HepG2 (cell line): Measurements from ENCODE around the gene CACNG8. TPM values are rescaled to one million over a fixed set of nuclear protein-coding genes. Genes with fewer than 3 reads are reported as not detected.

ENCODE experiments used
- ATAC-seq: fragments of 200-7000 bp; cut with Tn5 transposase; 3 replicates; pipeline ENCODE4 v1.9.1; 2020; ENCODE audit warnings: mild to moderate bottlenecking, moderate library complexity
- BruUV-seq: library from RNA; stranded (reverse); fragments of 400-500 nt; replicated peaks from 2 replicates; lab custom pipeline; 2021; lab: Mats Ljungman, UMichigan
- CTCF ChIA-PET: fragments of 300-600 bp; formaldehyde crosslinking; extraction: SDS; loops from one replicate; lab custom pipeline; 2021; ENCODE audit warnings: low total read pairs, inconsistent platforms, low intra/inter-chr PET ratio; lab: Yijun Ruan, JAX
- POLR2A ChIA-PET: fragments of 350-600 bp; sonication (Branson Sonifier 250); formaldehyde crosslinking; loops from one replicate; lab custom pipeline; 2020; ENCODE audit warnings: antibody characterized with exemption, inconsistent platforms; lab: Yijun Ruan, JAX
- DNase-seq: peaks from one replicate; pipeline ENCODE4 v3.0.0-alpha.2; 2015; ENCODE audit warnings: low spot score
- FAIRE-seq: peaks from 3 replicates; lab custom pipeline; 2011; peaks lifted over from hg19 to GRCh38; lab: Jason Lieb, UNC
- H2AFZ ChIP-seq: one replicate; pipeline ENCODE4 v1.6.1; 2011; ENCODE audit warnings: low read length, inconsistent platforms
- H3K27ac ChIP-seq: fragments of 300-600 bp; 3 replicates; pipeline ENCODE4 v1.8.0; 2011; ENCODE audit warnings: mixed run types, mild to moderate bottlenecking, mixed read lengths, low read length, inconsistent platforms; ENCODE audit not compliant: insufficient read depth; ENCODE audit errors: extremely low read length
- H3K27me3 ChIP-seq, 2 experiments: fragments of 200-600 bp in 1 of 2; 2 replicates in 1 of 2; 3 replicates in 1 of 2; pipeline versions ENCODE4 v1.6.0 to v1.8.0; 2011; ENCODE audit warnings: low read length in 2 of 2, mild to moderate bottlenecking in 2 of 2, moderate library complexity in 2 of 2, inconsistent platforms in 1 of 2; ENCODE audit not compliant: insufficient read depth in 2 of 2, control insufficient read depth in 1 of 2
- H3K36me3 ChIP-seq, 2 experiments: fragments of 200-600 bp in 1 of 2; replicated peaks in 1 of 2; 2 replicates in 1 of 2; 3 replicates in 1 of 2; pipeline versions ENCODE4 v1.5.1 to v1.8.0; 2011; ENCODE audit warnings: low read length in 2 of 2, inconsistent platforms in 1 of 2; ENCODE audit not compliant: insufficient read depth in 2 of 2, control insufficient read depth in 1 of 2
- H3K4me1 ChIP-seq: 2 replicates; pipeline ENCODE4 v1.5.1; 2012; ENCODE audit warnings: low read length, inconsistent platforms; ENCODE audit not compliant: insufficient read depth
- H3K4me2 ChIP-seq: 2 replicates; pipeline ENCODE4 v1.6.0; 2011; ENCODE audit warnings: low read depth, low read length, inconsistent platforms
- H3K4me3 ChIP-seq, 3 experiments: fragments of 200-600 bp in 1 of 3; sonication (generic), shearing (Covaris generic) in 1 of 3; replicated peaks in 1 of 3; 2 replicates each; pipeline ENCODE4 v1.5.1; 2011 to 2016; ENCODE audit warnings: low read length in 3 of 3, inconsistent platforms in 2 of 3, low read depth in 2 of 3, mild to moderate bottlenecking in 2 of 3, control low read depth in 1 of 3, mixed read lengths in 1 of 3; ENCODE audit not compliant: insufficient read depth in 1 of 3
- H3K79me2 ChIP-seq: one replicate; pipeline ENCODE4 v1.6.1; 2011; ENCODE audit warnings: low read length, inconsistent platforms; ENCODE audit not compliant: insufficient read depth
- H3K9ac ChIP-seq: 2 replicates; pipeline ENCODE4 v1.6.0; 2011; ENCODE audit warnings: mild to moderate bottlenecking, low read depth, low read length, inconsistent platforms; ENCODE audit not compliant: insufficient read depth
- H3K9me3 ChIP-seq: 2 replicates; pipeline ENCODE4 v1.5.1; 2012; ENCODE audit warnings: mild to moderate bottlenecking, low read length
- H4K20me1 ChIP-seq: 2 replicates; pipeline ENCODE4 v1.6.0; 2011; ENCODE audit warnings: inconsistent platforms, mild to moderate bottlenecking, low read length, moderate library complexity; ENCODE audit not compliant: insufficient read depth
- FOXK2 ChIP-seq: fragments of 450-650 bp; IDR thresholded peaks from 2 replicates; pipeline ENCODE4 v1.6.1; 2016
- RCOR2 ChIP-seq: IDR thresholded peaks from 2 replicates; pipeline ENCODE4 v1.6.1; 2016; ENCODE audit warnings: missing biosample characterization, missing genetic modification reagents
- RFX3 ChIP-seq: IDR thresholded peaks from 2 replicates; pipeline ENCODE4 v1.6.1; 2016; ENCODE audit warnings: missing biosample characterization, missing genetic modification reagents
- RFXANK ChIP-seq: IDR thresholded peaks from 2 replicates; pipeline ENCODE4 v1.6.1; 2016
- SATB2 ChIP-seq: sonication (generic); formaldehyde crosslinking; IDR thresholded peaks from 2 replicates; pipeline ENCODE4 v1.5.0; 2020; ENCODE audit warnings: missing genetic modification reagents
- ZBTB38 ChIP-seq: sonication (generic); formaldehyde crosslinking; IDR thresholded peaks from 2 replicates; pipeline ENCODE4 v1.5.1; 2020; ENCODE audit warnings: mild to moderate bottlenecking, missing genetic modification reagents
- ZMAT3 ChIP-seq: sonication (generic); formaldehyde crosslinking; conservative IDR thresholded peaks from 2 replicates; pipeline ENCODE4 v1.7.0; 2021; ENCODE audit warnings: missing genetic modification reagents
- ZNF10 ChIP-seq: sonication (generic); formaldehyde crosslinking; IDR thresholded peaks from 2 replicates; pipeline ENCODE4 v1.4.0; 2020; ENCODE audit warnings: mild to moderate bottlenecking, low read depth, missing genetic modification reagents, borderline replicate concordance
- ZNF264 ChIP-seq: sonication (generic); formaldehyde crosslinking; IDR thresholded peaks from 2 replicates; pipeline ENCODE4 v1.4.0; 2020; ENCODE audit warnings: missing genetic modification reagents
- ZNF292 ChIP-seq: sonication (generic); formaldehyde crosslinking; IDR thresholded peaks from 2 replicates; pipeline ENCODE4 v1.8.1; 2022; ENCODE audit warnings: mild to moderate bottlenecking, low read depth, missing genetic modification reagents, borderline replicate concordance
- ZNF337 ChIP-seq: sonication (generic); formaldehyde crosslinking; IDR thresholded peaks from 2 replicates; pipeline ENCODE4 v1.5.1; 2020; ENCODE audit warnings: missing genetic modification reagents, low read depth, mild to moderate bottlenecking, borderline replicate concordance
- ZNF446 ChIP-seq: sonication (generic); formaldehyde crosslinking; IDR thresholded peaks from 2 replicates; pipeline ENCODE4 v1.5.0; 2020; ENCODE audit warnings: mild to moderate bottlenecking, missing genetic modification reagents
- ZNF501 ChIP-seq: sonication (generic); formaldehyde crosslinking; IDR thresholded peaks from 2 replicates; pipeline ENCODE4 v1.5.1; 2020; ENCODE audit warnings: mild to moderate bottlenecking, moderate library complexity, missing genetic modification reagents
- ZNF550 ChIP-seq: sonication (generic); formaldehyde crosslinking; IDR thresholded peaks from 2 replicates; pipeline ENCODE4 v1.4.0; 2020; ENCODE audit warnings: mild to moderate bottlenecking, missing genetic modification reagents, borderline replicate concordance
- ZNF639 ChIP-seq: conservative IDR thresholded peaks from 2 replicates; pipeline ENCODE4 v1.6.1; 2018; ENCODE audit warnings: missing genetic modification reagents
- ZSCAN22 ChIP-seq: sonication (generic); formaldehyde crosslinking; IDR thresholded peaks from 2 replicates; pipeline ENCODE4 v1.4.0; 2020; ENCODE audit warnings: mild to moderate bottlenecking, missing genetic modification reagents
- WGBS: methylation state at CpG from one replicate; pipeline ENCODE4 v1.1.6; 2017; ENCODE audit warnings: low lambda C conversion rate; 5-methylcytosine and 5-hydroxymethylcytosine counted together
- in situ Hi-C: cut with HindIII; loops from 2 replicates; pipeline ENCODE4 v1.10.0; 2017; ENCODE audit warnings: low pct_unique_long_range_greater_than_20kb; ENCODE audit not compliant: extremely low pct_ligation_motif_present
- intact Hi-C: fragments of 100-400 bp; cut with micrococcal nuclease; formaldehyde crosslinking; loops from one replicate; pipeline ENCODE4 v1.10.0; 2022; ENCODE audit not compliant: unreplicated experiment
- polyA plus RNA-seq, 8 experiments: library from polyadenylated mRNA; depleted of rRNA in 3 of 8; stranded (reverse) in 7 of 8; unstranded in 1 of 8; fragments of >200 nt; fragmentation: Illumina TruSeq in 4 of 8; extraction: Trizol in 4 of 8; gene quantifications; 2 replicates each; pipeline versions ENCODE4 v1.2.1 to v1.2.3, GENCODE V29; 2011 to 2016; ENCODE audit warnings: low read depth in 4 of 8, missing spikeins in 1 of 8, mixed read lengths in 1 of 8; ENCODE audit not compliant: insufficient read depth in 1 of 8
- total RNA-seq, 5 experiments: library from RNA; depleted of rRNA; stranded (reverse); fragments of >200 nt; fragmentation: Illumina TruSeq; extraction: Trizol; gene quantifications; 2 replicates each; pipeline ENCODE4 v1.2.3, GENCODE V29; 2016; ENCODE audit warnings: low read depth in 1 of 5
- TF ChIP-seq, protein P1 (sequence below): sonication (generic); formaldehyde crosslinking; IDR thresholded peaks from 2 replicates; pipeline ENCODE4 v1.4.0; 2020; ENCODE audit warnings: missing genetic modification reagents
- TF ChIP-seq, protein P2 (sequence below): sonication (generic); formaldehyde crosslinking; IDR thresholded peaks from 2 replicates; pipeline ENCODE4 v1.8.0; 2023; ENCODE audit warnings: mild to moderate bottlenecking, missing genetic modification reagents
- TF ChIP-seq, protein P3 (sequence below): sonication (generic); formaldehyde crosslinking; IDR thresholded peaks from 2 replicates; pipeline ENCODE4 v1.4.0; 2020; ENCODE audit warnings: missing genetic modification reagents, mild to moderate bottlenecking, borderline replicate concordance

CACNG8 gene
- total and polyA plus RNA-seq, 2 of the 13 experiments (the other 11 are each of a cell fraction or from before 2014, with no cell fraction given), result not detected

GRCh38 chr19:54023191-54023590 is 60.5 kb downstream of the CACNG8 start:
- Histone ChIP-seq H3K27ac (no peak overlapping the region), H3K4me2 (no peak overlapping the region), H3K27me3 (no peaks in the 10 kb centered on the region), H2AFZ (no peak overlapping the region), H4K20me1 (no peaks in the 10 kb centered on the region), H3K4me3 (no peak overlapping the region), H3K4me1 (peaks cover 43% of the 10 kb centered on the region), H3K36me3 (no peaks in the 10 kb centered on the region), H3K9me3 (no peaks in the 10 kb centered on the region), H3K79me2 (no peaks in the 10 kb centered on the region), H3K9ac (no peak overlapping the region)
- no peak for FAIRE-seq
- DNase-seq, result no peak
- no TSS peak for BruUV-seq
- no peak for ATAC-seq
- TF ChIP-seq ZNF264 (CRISPR knock-in tag), result no peak
- TF ChIP-seq FOXK2, result no peak
- no peak for TF ChIP-seq ZNF292 (CRISPR knock-in tag)
- no peak for TF ChIP-seq ZSCAN22 (CRISPR knock-in tag)
- no peak for TF ChIP-seq ZMAT3 (CRISPR knock-in tag)
- TF ChIP-seq ZBTB38 (CRISPR knock-in tag), result no peak
- TF ChIP-seq, protein P1, sequence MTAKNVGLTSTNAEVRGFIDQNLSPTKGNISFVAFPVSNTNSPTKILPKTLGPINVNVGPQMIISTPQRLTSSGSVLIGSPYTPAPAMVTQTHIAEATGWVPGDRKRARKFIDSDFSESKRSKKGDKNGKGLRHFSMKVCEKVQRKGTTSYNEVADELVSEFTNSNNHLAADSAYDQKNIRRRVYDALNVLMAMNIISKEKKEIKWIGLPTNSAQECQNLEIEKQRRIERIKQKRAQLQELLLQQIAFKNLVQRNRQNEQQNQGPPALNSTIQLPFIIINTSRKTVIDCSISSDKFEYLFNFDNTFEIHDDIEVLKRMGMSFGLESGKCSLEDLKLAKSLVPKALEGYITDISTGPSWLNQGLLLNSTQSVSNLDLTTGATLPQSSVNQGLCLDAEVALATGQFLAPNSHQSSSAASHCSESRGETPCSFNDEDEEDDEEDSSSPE (CRISPR knock-in tag), result no peak
- no peak for TF ChIP-seq RFXANK (CRISPR knock-in tag)
- TF ChIP-seq, protein P2, sequence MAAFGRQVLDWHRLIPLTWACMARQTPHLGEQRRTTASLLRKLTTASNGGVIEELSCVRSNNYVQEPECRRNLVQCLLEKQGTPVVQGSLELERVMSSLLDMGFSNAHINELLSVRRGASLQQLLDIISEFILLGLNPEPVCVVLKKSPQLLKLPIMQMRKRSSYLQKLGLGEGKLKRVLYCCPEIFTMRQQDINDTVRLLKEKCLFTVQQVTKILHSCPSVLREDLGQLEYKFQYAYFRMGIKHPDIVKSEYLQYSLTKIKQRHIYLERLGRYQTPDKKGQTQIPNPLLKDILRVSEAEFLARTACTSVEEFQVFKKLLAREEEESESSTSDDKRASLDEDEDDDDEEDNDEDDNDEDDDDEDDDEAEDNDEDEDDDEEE, result no peak
- no peak for TF ChIP-seq RFX3 (CRISPR knock-in tag)
- no peak for TF ChIP-seq ZNF501 (CRISPR knock-in tag)
- no peak for TF ChIP-seq ZNF550 (CRISPR knock-in tag)
- TF ChIP-seq ZNF446, result no peak
- TF ChIP-seq RCOR2, result no peak
- TF ChIP-seq, protein P3, sequence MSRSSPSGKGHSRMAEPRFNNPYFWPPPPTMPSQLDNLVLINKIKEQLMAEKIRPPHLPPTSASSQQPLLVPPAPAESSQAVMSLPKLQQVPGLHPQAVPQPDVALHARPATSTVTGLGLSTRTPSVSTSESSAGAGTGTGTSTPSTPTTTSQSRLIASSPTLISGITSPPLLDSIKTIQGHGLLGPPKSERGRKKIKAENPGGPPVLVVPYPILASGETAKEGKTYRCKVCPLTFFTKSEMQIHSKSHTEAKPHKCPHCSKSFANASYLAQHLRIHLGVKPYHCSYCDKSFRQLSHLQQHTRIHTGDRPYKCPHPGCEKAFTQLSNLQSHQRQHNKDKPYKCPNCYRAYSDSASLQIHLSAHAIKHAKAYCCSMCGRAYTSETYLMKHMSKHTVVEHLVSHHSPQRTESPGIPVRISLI, result no peak
- TF ChIP-seq SATB2 (CRISPR knock-in tag), result no peak
- TF ChIP-seq ZNF10, result no peak
- no peak for TF ChIP-seq ZNF639 (CRISPR knock-in tag)
- no peak for TF ChIP-seq ZNF337
- CTCF ChIA-PET, result interaction anchor here (1.4 to 2.8 kb wide), 3 partner anchors 181 to 230 kb away, joined by 10 to 28 read pairs (median 11); no protein-coding TSS in a partner anchor
- POLR2A ChIA-PET, result interaction anchor here (1.0 kb wide), 1 partner anchor 159 kb away, joined by 3 read pairs; no protein-coding TSS in a partner anchor
- in situ Hi-C loops (loop anchor here (10.0 kb wide), 2 partner anchors 118 to 218 kb away; partner anchors contain the start of gene CACNG7), intact Hi-C loops (loop anchor here (5.0 kb wide), 2 partner anchors 116 to 231 kb away; partner anchors contain the start of gene CACNG7)
- 20% methylated on average over 3 of the region's 3 CpGs for WGBS
